Measurements from ENCODE around the gene POLR2H.

Gene POLR2H

DNA sequence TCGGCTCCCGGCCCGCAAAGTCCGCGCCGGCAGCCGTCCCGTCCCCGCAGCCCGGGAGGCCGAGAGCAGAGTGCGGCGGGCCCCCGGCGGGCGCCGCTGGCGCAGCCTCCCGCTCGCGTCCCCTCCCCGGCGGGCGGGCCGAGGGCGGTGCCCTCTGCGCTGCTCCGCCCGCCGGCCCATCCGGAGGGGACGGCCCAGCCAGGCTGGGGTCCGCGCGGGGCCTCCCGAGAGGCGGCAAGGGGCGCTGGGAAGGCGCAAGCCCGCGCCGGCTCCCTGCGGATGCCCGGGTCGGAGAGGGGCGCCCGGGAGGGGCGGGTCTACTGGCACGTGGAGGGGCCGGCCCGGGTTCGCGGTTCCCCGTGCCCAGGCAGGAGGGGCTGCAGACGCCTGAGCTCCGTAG lies at the start of gene POLR2H, which contains the start of gene CLCN2:
Gene POLR2H, plus strand, starts transcription at position 179 of the 400 bp plus-strand sequence. CDS start 1,783 bp downstream, outside the sequence.
Gene CLCN2, minus strand, starts transcription at position 74 of the 400 bp plus-strand sequence. CDS start 126 bp downstream, outside the sequence.
- peak; percentile 51 for DNase-seq

- peak; percentile 94 for DNase-seq
Observed at GRCh38 chr3:184314363-184314699, 47.2 kb upstream of the POLR2H start, which contains the start of gene EIF4G1. TSS of gene EIF4G1 (plus strand) at chr3:184314606. CDS start at chr3:184315797, 1,191 bp downstream.

DNA sequence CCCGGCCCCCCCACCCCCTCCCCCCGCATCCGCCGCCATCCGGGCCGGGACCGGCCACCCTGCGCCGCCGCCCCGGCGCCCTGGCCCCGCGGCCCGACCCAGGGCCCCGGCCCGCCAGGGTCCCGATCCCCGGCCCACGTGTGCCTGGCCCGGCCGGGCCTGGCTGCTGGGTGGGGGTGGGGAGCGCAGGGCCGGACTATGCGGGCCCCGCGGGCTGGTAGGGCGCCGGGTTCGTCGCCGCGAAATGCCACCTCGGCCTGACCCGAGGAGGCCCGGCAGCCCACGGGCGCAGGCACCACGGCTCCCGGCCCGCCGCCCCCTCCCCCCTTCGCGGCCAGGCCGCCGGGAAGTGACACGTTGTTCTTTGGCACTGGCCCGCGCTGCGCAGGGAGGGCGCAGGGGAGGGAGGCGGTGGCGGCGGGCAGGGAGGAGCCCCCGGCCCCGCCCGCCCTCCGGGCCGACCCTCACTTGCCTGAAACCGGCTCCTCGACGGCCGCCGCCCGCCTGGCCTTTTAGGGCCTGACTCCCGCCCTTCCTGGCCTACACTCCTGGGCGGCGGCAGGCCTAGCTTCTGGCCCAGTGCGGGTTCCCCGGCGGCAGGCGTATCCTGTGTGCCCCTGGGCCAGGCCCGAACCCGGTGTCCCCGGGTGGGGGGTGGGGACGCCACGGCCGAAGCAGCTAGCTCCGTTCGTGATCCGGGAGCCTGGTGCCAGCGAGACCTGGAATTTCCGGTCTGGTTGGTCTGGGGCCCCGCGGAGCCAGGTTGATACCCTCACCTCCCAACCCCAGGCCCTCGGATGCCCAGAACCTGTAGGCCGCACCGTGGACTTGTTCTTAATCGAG lies 46.6 kb upstream of the POLR2H start:
- DNase-seq = peak; percentile 68

DNA sequence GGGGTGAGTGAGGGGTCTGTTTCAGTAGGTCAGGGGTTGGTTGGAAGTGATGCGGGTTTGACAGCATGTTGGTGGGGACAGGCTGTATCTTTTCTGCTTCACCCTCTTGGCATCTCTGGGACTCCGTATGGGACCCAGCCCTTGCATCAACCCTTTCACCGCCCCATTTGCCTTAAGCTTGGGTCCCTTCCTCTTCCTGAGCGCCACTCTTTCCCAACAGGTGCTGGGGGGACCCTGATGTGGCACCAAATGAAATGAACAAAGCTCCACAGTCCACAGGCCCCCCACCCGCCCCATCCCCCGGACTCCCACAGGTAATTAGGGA lies 46.0 kb upstream of the POLR2H start:
- no peak for DNase-seq

DNA sequence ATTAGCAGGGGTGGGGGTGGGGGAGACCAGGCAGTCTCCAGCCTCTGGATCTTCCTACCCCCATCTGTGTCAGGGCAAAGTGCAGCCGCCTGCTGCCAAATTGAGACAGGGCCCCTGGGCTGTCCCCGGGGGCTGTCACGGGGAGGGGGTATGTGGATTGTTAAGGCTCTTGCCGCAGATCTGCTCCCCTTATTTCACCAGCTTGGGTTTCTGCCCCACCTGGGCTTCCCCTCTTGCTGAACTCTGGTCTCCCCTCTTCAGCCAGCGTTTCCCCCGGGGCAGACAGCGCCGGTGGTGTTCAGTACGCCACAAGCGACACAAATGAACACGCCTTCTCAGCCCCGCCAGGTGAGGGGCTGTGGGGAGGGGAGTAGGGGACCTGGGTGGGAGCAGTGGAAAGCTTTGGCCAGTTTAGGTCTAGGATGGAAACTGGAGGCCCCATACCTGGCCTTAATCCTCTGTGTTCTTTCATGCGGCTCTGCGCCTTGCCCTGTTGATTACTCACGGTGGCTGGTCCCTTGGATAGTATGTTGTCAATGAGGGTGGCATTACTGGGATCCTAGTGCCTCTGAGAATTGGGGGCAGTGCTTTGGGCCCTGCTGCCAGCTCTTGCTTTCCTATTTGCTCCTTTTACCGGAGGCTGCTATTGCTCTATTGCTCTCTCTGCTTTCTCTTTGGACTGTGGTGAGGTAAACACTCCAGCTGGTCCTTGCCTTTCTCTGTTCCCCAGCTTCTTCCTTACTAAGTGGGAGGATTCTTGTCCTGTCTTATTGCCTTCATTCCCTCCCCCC lies 45.4 kb upstream of the POLR2H start:
- no peak for DNase-seq

GRCh38 chr3:184316792-184317191 lies 44.7 kb upstream of the POLR2H start:
- DNase-seq = no peak

DNA sequence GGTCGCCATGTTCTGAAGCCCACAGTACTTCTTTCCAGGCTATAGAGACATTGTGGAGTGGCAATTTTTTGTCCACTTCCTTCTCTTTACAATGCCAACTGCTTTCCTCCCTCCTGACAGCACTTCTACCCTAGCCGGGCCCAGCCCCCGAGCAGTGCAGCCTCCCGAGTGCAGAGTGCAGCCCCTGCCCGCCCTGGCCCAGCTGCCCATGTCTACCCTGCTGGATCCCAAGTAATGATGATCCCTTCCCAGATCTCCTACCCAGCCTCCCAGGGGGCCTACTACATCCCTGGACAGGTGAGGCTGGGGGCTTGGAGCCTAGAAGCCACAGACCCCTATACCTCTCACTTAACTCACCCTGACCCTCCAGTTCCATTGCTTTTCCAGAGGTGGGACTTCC lies 44.3 kb upstream of the POLR2H start:
- DNase-seq = no peak

GRCh38 chr3:184320104-184320445 lies 41.4 kb upstream of the POLR2H start:
- peak; percentile 63 for DNase-seq

- DNase-seq = no peak
Observed at GRCh38 chr3:184321666-184322065, 39.8 kb upstream of the POLR2H start.

GRCh38 chr3:184322731-184323487 lies 38.6 kb upstream of the POLR2H start:
- DNase-seq = no peak

DNA sequence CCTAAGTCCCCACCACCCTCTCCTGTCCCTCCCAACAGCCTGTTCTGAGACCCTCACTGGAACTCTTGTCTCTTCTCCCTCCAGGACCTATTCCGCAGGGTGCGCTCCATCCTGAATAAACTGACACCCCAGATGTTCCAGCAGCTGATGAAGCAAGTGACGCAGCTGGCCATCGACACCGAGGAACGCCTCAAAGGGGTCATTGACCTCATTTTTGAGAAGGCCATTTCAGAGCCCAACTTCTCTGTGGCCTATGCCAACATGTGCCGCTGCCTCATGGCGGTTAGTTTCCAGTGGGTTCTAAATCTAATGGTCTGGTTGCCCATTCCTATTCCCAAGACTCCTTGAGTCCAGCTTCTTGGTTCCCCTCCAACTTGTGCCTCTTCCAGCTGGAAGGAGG lies 37.8 kb upstream of the POLR2H start:
- DNase-seq = no peak

DNA sequence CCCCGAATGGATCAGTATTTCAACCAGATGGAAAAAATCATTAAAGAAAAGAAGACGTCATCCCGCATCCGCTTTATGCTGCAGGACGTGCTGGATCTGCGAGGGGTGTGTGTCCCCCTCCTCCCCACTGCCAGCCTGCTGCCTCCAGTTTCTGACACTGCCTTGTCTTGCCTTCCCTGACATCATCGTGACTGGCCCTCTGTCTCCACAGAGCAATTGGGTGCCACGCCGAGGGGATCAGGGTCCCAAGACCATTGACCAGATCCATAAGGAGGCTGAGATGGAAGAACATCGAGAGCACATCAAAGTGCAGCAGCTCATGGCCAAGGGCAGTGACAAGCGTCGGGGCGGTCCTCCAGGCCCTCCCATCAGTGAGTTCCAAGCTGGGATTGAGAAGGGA lies 36.2 kb upstream of the POLR2H start:
- no peak for DNase-seq

- DNase-seq = peak; percentile 49
Observed at GRCh38 chr3:184325715-184326369, 35.7 kb upstream of the POLR2H start.

GRCh38 chr3:184327171-184327570 lies 34.3 kb upstream of the POLR2H start:
- no peak for DNase-seq

GRCh38 chr3:184328516-184328915 lies 33.0 kb upstream of the POLR2H start:
- no peak for DNase-seq

DNA sequence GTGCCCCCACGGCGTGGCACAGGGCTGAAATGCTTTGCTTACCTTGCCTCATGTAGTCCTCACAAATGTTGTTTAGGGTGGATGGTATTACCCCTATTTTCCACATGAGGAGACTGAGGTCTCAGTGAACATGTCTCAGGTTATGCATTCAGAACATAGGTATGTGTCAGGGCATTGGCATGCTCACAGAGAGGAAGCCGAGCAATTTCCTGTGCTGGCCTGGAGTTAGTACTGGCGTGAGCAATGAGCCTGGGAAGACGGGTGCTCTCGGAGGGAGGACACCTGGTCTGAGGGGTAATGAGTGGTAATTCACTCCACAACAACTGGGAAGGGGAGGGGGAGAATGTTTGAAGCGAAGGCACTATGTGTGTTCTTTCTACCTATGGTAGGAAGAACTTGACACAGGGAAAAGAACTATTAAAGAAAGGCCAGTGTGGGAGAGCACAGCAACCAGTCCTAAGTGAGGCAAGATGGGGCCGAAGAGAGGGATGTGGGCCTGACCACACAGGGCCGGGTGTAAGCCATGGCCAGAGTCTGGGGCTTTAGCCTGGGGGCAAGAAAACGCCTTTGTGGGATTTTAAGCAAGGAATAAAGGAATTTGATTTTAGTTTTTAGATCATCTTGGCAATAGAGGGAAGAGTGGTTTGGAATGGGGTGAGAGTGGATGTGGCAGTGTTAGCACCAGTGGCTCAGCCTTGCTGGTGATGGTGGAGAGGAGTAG lies 29.0 kb upstream of the POLR2H start:
- no peak for DNase-seq

DNA sequence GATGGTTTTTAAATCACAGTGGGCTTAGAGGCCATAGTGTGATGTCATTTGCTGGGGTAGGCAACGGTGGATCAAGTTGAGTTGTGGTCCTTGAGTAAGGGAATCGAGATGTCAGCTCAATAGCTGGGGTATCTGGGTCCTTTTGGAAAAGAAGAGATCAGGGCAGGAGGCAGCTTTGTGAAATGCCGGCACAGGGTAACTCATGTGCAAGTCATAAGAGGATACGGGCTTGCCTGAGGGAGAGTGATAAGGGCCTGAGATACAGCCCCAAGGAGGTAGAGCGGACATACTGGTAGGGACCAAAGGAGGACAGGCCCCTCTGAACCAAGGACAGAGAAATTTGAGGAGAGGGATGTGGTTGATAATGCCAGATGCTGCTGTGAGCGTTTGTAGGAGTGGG lies 28.3 kb upstream of the POLR2H start:
- no peak for DNase-seq

- no peak for DNase-seq
Observed at GRCh38 chr3:184333700-184334099, 27.8 kb upstream of the POLR2H start.

DNA sequence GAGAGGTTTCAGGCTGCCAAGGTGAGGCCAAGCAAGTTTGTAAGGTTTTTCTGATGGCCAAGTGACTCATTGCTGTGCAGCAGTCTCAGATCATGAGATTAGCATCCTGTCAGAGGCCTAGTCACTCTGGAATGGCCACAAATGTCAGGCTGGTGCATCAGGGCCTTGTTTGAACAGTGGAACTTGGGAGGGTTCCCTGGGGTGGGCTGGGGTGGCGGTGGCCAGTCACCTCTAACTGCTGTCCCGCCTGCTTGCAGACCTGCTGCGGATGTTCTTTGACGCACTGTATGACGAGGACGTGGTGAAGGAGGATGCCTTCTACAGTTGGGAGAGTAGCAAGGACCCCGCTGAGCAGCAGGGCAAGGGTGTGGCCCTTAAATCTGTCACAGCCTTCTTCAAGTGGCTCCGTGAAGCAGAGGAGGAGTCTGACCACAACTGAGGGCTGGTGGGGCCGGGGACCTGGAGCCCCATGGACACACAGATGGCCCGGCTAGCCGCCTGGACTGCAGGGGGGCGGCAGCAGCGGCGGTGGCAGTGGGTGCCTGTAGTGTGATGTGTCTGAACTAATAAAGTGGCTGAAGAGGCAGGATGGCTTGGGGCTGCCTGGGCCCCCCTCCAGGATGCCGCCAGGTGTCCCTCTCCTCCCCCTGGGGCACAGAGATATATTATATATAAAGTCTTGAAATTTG lies 26.9 kb upstream of the POLR2H start:
- DNase-seq = peak; percentile 32

GRCh38 chr3:184335291-184335660 lies 26.2 kb upstream of the POLR2H start:
- no peak for DNase-seq
